GM12801 (cell line): ENCODE measurements around the gene ATAD2B.

Experiments used
- CTCF ChIP-seq: IDR thresholded peaks from one replicate; pipeline ENCODE4 v1.5.1; 2011; ENCODE audit warnings: control low read depth; ENCODE audit not compliant: insufficient read length; ENCODE audit errors: extremely low read depth

The ATAD2B gene

GRCh38 chr2:23926750-23927571 is at the start of gene ATAD2B:
Gene ATAD2B (minus strand): TSS chr2:23927123. CDS start chr2:23926770, 353 bp downstream.
- no peak for TF ChIP-seq CTCF

GRCh38 chr2:23967846-23968245 is 40.9 kb upstream of the ATAD2B start:
- TF ChIP-seq CTCF, result no peak

- TF ChIP-seq CTCF, result no peak
Observed at GRCh38 chr2:23954325-23955014, 27.5 kb upstream of the ATAD2B start.

- no peak for TF ChIP-seq CTCF
Observed at GRCh38 chr2:23953625-23954024, 26.7 kb upstream of the ATAD2B start.

- no peak for TF ChIP-seq CTCF
Observed at GRCh38 chr2:23947350-23947749, 20.4 kb upstream of the ATAD2B start.

GRCh38 chr2:23944976-23945375 is 18.1 kb upstream of the ATAD2B start:
- no peak for TF ChIP-seq CTCF

- TF ChIP-seq CTCF, result no peak
Observed at GRCh38 chr2:23944527-23944926, 17.6 kb upstream of the ATAD2B start.
